Uterus (tissue), 4 donors: Measurements from ENCODE around the gene POLR3H. TPM values are rescaled to one million over a fixed set of nuclear protein-coding genes. Genes with fewer than 3 reads are reported as not detected.

Experiments used
- DNase-seq, 2 donors: peaks; one replicate each; pipeline ENCODE4 v3.0.0-alpha.2; 2019 to 2020
- H3K27ac ChIP-seq, 2 donors: fragments of 200-600 bp; sonication (generic); 1 replicate in 1 of 2; 2 replicates in 1 of 2; pipeline ENCODE4 v1.5.1; 2016 to 2018
- H3K27me3 ChIP-seq, 2 donors: fragments of 200-600 bp; sonication (generic); one replicate each; pipeline ENCODE4 v1.5.1; 2018 to 2019; ENCODE audit warnings: control low read depth in 1 of 2
- H3K36me3 ChIP-seq, 2 donors: fragments of 200-600 bp; sonication (generic); one replicate each; pipeline ENCODE4 v1.5.1; 2019; ENCODE audit warnings: control low read depth in 1 of 2
- H3K4me1 ChIP-seq, 2 donors: fragments of 200-600 bp; sonication (generic); one replicate each; pipeline ENCODE4 v1.5.1; 2018 to 2019; ENCODE audit warnings: control low read depth in 1 of 2
- H3K4me3 ChIP-seq, 2 donors: fragments of 200-600 bp; sonication (generic); 1 replicate in 1 of 2; 2 replicates in 1 of 2; pipeline ENCODE4 v1.5.1; 2018 to 2019; ENCODE audit warnings: mild to moderate bottlenecking in 1 of 2
- H3K9me3 ChIP-seq, 2 donors: fragments of 200-600 bp; sonication (generic); one replicate each; pipeline ENCODE4 v1.5.1; 2019; ENCODE audit warnings: control low read depth in 1 of 2
- CTCF ChIP-seq, 4 experiments: fragments of 200-600 bp in 2 of 4; fragments of 450-650 bp in 2 of 4; sonication (generic) in 2 of 4; IDR thresholded peaks; one replicate each; pipeline ENCODE4 v1.5.1; 2016 to 2019; ENCODE audit warnings: antibody characterized with exemption in 4 of 4, mild to moderate bottlenecking in 2 of 4, moderate library complexity in 1 of 4
- POLR2A ChIP-seq, 2 donors: fragments of 450-650 bp; IDR thresholded peaks; one replicate each; pipeline ENCODE4 v1.6.1; 2016; ENCODE audit warnings: antibody characterized with exemption in 2 of 2, mild to moderate bottlenecking in 1 of 2, moderate library complexity in 1 of 2
- intact Hi-C: fragments of 100-400 bp; cut with DNase I; formaldehyde crosslinking; loops from one replicate; pipeline ENCODE4 v1.15.1; 2023; ENCODE audit warnings: low total_unique reads
- total RNA-seq, 4 donors: library from RNA; depleted of rRNA in 3 of 4; stranded (reverse); fragments of >200 nt in 3 of 4; gene quantifications; one replicate each; pipeline versions ENCODE4 v1.1.0 to v1.2.4, GENCODE V29; 2014 to 2023
- donor health status: DM: yes; HTN: yes; CAD: no.

Gene POLR3H
- total RNA-seq, 4 donors from 2014 or later, result 3.2 to 41.9 (median 16.6) TPM

GRCh38 chr22:41537203-41537602 lies 7.1 kb downstream of the POLR3H start:
- no peak for DNase-seq
- Histone ChIP-seq H3K36me3 (no peaks in the 10 kb centered on the region), H3K4me3 (no peak overlapping the region), H3K9me3 (no peaks in the 10 kb centered on the region), H3K4me1 (no peaks in the 10 kb centered on the region), H3K27me3 (no peaks in the 10 kb centered on the region), H3K27ac (no peak overlapping the region)
- intact Hi-C loops, result no loop called here
- TF ChIP-seq POLR2A (IDR thresholded peaks at IDR 0.05), result no peak
- no peak for TF ChIP-seq CTCF (IDR thresholded peaks at IDR 0.05)

GRCh38 chr22:41535244-41535643 lies 9.0 kb downstream of the POLR3H start:
- H3K4me1 ChIP-seq, result no peaks in the 10 kb centered on the region
- H3K4me3 ChIP-seq, result no peak overlapping the region
- no peak for TF ChIP-seq POLR2A (IDR thresholded peaks at IDR 0.05)
- TF ChIP-seq CTCF (IDR thresholded peaks at IDR 0.05), result no peak
- no peaks in the 10 kb centered on the region for H3K36me3 ChIP-seq
- intact Hi-C loops, result no loop called here
- DNase-seq, result no peak
- no peaks in the 10 kb centered on the region for H3K9me3 ChIP-seq
- H3K27me3 ChIP-seq, result no peaks in the 10 kb centered on the region
- no peak overlapping the region for H3K27ac ChIP-seq

GRCh38 chr22:41534219-41534618 lies 10.1 kb downstream of the POLR3H start:
- DNase-seq, result no peak
- H3K9me3 ChIP-seq, result no peaks in the 10 kb centered on the region
- TF ChIP-seq POLR2A (IDR thresholded peaks at IDR 0.05) (no peak), CTCF (IDR thresholded peaks at IDR 0.05) (no peak)
- H3K4me3 ChIP-seq, result no peak overlapping the region
- no peaks in the 10 kb centered on the region for H3K27me3 ChIP-seq
- intact Hi-C loops, result loop anchor here (5.0 kb wide), 1 partner anchor 132 kb away; no protein-coding TSS in a partner anchor
- H3K27ac ChIP-seq, result no peak overlapping the region
- no peaks in the 10 kb centered on the region for H3K4me1 ChIP-seq
- H3K36me3 ChIP-seq, result no peaks in the 10 kb centered on the region

GRCh38 chr22:41532908-41533825 lies 11.1 kb downstream of the POLR3H start:
- no peaks in the 10 kb centered on the region for H3K27me3 ChIP-seq
- peak overlapping the region; percentile 54 to 63 for H3K27ac ChIP-seq
- H3K36me3 ChIP-seq, result no peaks in the 10 kb centered on the region
- H3K9me3 ChIP-seq, result no peaks in the 10 kb centered on the region
- H3K4me1 ChIP-seq, result no peaks in the 10 kb centered on the region
- TF ChIP-seq POLR2A (IDR thresholded peaks at IDR 0.05) (no peak), CTCF (IDR thresholded peaks at IDR 0.05) (peak; percentile 49 to 75 (median 70))
- peak; percentile 75 to 78 for DNase-seq
- no peak overlapping the region for H3K4me3 ChIP-seq
- intact Hi-C loops, result loop anchor here (5.0 kb wide), 1 partner anchor 131 kb away; no protein-coding TSS in a partner anchor
